ENCODE results near the gene PACSIN2. TPM values are rescaled to one million over a fixed set of nuclear protein-coding genes. Genes with fewer than 3 reads are reported as not detected.

Gene PACSIN2
- total RNA-seq, 4 donors from 2014 or later, result 25.8 to 46.0 (median 27.8) TPM

- Histone ChIP-seq H3K4me1 (peaks cover 3 to 27% (median 6%) of the 10 kb centered on the region in 3 donors), H3K36me3 (no peaks in the 10 kb centered on the region), H3K9me3 (no peaks in the 10 kb centered on the region), H3K27ac (no peak overlapping the region), H3K27me3 (no peaks in the 10 kb centered on the region), H3K4me3 (no peak overlapping the region)
- intact Hi-C loops (cut with DNase I), result no loop called here
- 72 to 84% methylated on average over 7 of the region's 7 CpGs for WGBS, 2 donors
- TF ChIP-seq CTCF (IDR thresholded peaks at IDR 0.05), result no peak
- TF ChIP-seq POLR2A (IDR thresholded peaks at IDR 0.05), result no peak
- no peak for DNase-seq
Observed at GRCh38 chr22:42862045-42862734, 152.8 kb downstream of the PACSIN2 start.

DNA sequence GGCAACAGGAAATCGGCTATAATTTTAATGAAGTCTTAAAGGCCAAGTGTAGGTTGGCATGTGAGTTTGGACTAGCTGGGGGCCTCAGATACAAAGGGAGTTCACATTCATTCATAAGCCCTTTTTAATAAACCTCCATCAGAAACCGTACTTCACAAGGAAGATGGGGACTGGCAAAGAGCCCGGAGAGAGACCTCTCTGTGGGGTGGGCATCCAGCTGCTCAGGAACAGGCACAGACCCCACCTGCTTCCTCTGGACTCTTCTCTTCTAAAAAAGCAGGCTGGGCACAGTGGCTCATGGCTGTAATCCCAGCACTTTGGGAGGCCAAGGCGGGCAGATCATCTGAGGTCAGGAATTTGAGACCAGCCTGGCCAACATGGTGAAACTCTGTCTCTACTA, 154.0 kb downstream of the PACSIN2 start:
- H3K4me1 ChIP-seq, result peaks cover 4 to 31% (median 6%) of the 10 kb centered on the region in 3 donors
- H3K27ac ChIP-seq, result no peak overlapping the region
- DNase-seq, result no peak
- TF ChIP-seq CTCF (IDR thresholded peaks at IDR 0.05) (no peak), POLR2A (IDR thresholded peaks at IDR 0.05) (no peak)
- 42 to 58% methylated on average over 3 to 4 of the region's 4 CpGs for WGBS, 2 donors
- intact Hi-C loops (cut with DNase I), result no loop called here
- H3K36me3 ChIP-seq, result no peaks in the 10 kb centered on the region
- H3K4me3 ChIP-seq, result no peak overlapping the region
- H3K9me3 ChIP-seq, result no peaks in the 10 kb centered on the region
- H3K27me3 ChIP-seq, result no peaks in the 10 kb centered on the region

GRCh38 chr22:42857845-42858481, 157.0 kb downstream of the PACSIN2 start:
- Histone ChIP-seq H3K27ac (peak overlapping the region in 3 of 4 donors; percentile 93 to 98 (median 98)), H3K9me3 (no peaks in the 10 kb centered on the region), H3K27me3 (no peaks in the 10 kb centered on the region), H3K4me3 (peak overlapping the region in 3 of 4 donors; percentile 84 to 90 (median 84)), H3K36me3 (peaks cover 0 to 10% (median 0%) of the 10 kb centered on the region in 3 donors), H3K4me1 (peaks cover 10 to 51% (median 17%) of the 10 kb centered on the region in 3 donors)
- TF ChIP-seq CTCF (IDR thresholded peaks at IDR 0.05), result no peak
- no peak for TF ChIP-seq POLR2A (IDR thresholded peaks at IDR 0.05)
- DNase-seq, result no peak
- 95 to 98% methylated on average over 11 to 12 of the region's 14 CpGs for WGBS, 2 donors
- intact Hi-C loops (cut with DNase I), result no loop called here

- WGBS, 2 donors, result 31 to 61% methylated on average over 7 to 26 of the region's 111 CpGs
- Histone ChIP-seq H3K4me1 (peaks cover 10 to 51% (median 17%) of the 10 kb centered on the region in 3 donors), H3K27me3 (no peaks in the 10 kb centered on the region), H3K27ac (peak within 1 kb of the TSS; percentile 93 to 98 (median 97)), H3K4me3 (peak within 1 kb of the TSS; percentile 84 to 91 (median 87)), H3K9me3 (no peaks in the 10 kb centered on the region), H3K36me3 (peaks cover 0 to 11% (median 0%) of the 10 kb centered on the region in 3 donors)
- peak in 2 of 6 experiments; percentile 3 to 29 for TF ChIP-seq CTCF (IDR thresholded peaks at IDR 0.05)
- peak in 3 of 4 donors; percentile 59 to 89 (median 64) for TF ChIP-seq POLR2A (IDR thresholded peaks at IDR 0.05)
- DNase-seq, result peak; percentile 57
- intact Hi-C loops (cut with DNase I), result no loop called here
Observed at GRCh38 chr22:42856865-42857704, 157.9 kb downstream of the PACSIN2 start, which contains the start of gene ARFGAP3. ARFGAP3 (minus strand) TSS chr22:42857273; CDS start chr22:42857182, 91 bp downstream.

All from esophagus squamous epithelium (tissue), 5 donors.